Caco-2 (cell line): ENCODE data around the gene MYO9A. TPM values are rescaled to one million over a fixed set of nuclear protein-coding genes. Genes with fewer than 3 reads are reported as not detected.

Source experiments
- BruUV-seq: library from RNA; stranded (reverse); fragments of 400-500 nt; replicated peaks from 2 replicates; lab custom pipeline; 2021; lab: Mats Ljungman, UMichigan
- CTCF ChIA-PET: fragments of 300-600 bp; sonication (Branson Sonifier 250); formaldehyde crosslinking; loops from one replicate; lab custom pipeline; 2022; ENCODE audit warnings: antibody characterized with exemption; lab: Charles Lee
- POLR2A ChIA-PET: fragments of 300-600 bp; sonication (Branson Sonifier 250); formaldehyde crosslinking; loops from one replicate; lab custom pipeline; 2022; ENCODE audit warnings: antibody characterized with exemption; lab: Charles Lee
- DNase-seq, 2 experiments: peaks; one replicate each; pipeline versions ENCODE4 v3.0.0 to v3.0.0-alpha.2; 2020 to 2022
- H3K27me3 ChIP-seq: replicated peaks from 2 replicates; pipeline ENCODE4 v1.6.0; 2011; ENCODE audit warnings: low read length; ENCODE audit not compliant: control insufficient read depth, insufficient read depth
- H3K36me3 ChIP-seq: 2 replicates; pipeline ENCODE4 v1.5.1; 2011; ENCODE audit warnings: low read length; ENCODE audit not compliant: control insufficient read depth, insufficient read depth
- H3K4me1 ChIP-seq: fragments of 250-450 bp; sonication (Bioruptor Pico); 2 replicates; pipeline ENCODE4 v1.5.1; 2020; ENCODE audit warnings: mild to moderate bottlenecking
- H3K4me3 ChIP-seq: 2 replicates; pipeline ENCODE4 v1.5.1; 2011; ENCODE audit warnings: low read depth, mild to moderate bottlenecking, control low read depth, low read length
- H3K9me3 ChIP-seq: fragments of 250-450 bp; sonication (Bioruptor Pico); 2 replicates; pipeline ENCODE4 v1.5.1; 2020; ENCODE audit warnings: mild to moderate bottlenecking, moderate library complexity
- H3K27ac Mint-ChIP-seq: one replicate; pipeline ENCODE4 v1.8.0; 2022; ENCODE audit warnings: mixed read lengths; ENCODE audit not compliant: unreplicated experiment
- H3K27me3 Mint-ChIP-seq: one replicate; pipeline ENCODE4 v1.8.0; 2022; ENCODE audit warnings: mixed read lengths; ENCODE audit not compliant: insufficient read depth, unreplicated experiment
- H3K36me3 Mint-ChIP-seq: one replicate; pipeline ENCODE4 v1.8.0; 2022; ENCODE audit warnings: mild to moderate bottlenecking, mixed read lengths; ENCODE audit not compliant: insufficient read depth, unreplicated experiment
- H3K4me1 Mint-ChIP-seq: one replicate; pipeline ENCODE4 v1.8.0; 2022; ENCODE audit warnings: low read depth, mixed read lengths; ENCODE audit not compliant: unreplicated experiment
- H3K4me3 Mint-ChIP-seq: one replicate; pipeline ENCODE4 v1.8.0; 2022; ENCODE audit warnings: mild to moderate bottlenecking, moderate library complexity, mixed read lengths; ENCODE audit not compliant: unreplicated experiment
- H3K9me3 Mint-ChIP-seq: one replicate; pipeline ENCODE4 v1.8.0; 2022; ENCODE audit warnings: mixed read lengths; ENCODE audit not compliant: unreplicated experiment
- CTCF ChIP-seq, 2 experiments: fragments of 200-600 bp in 1 of 2; IDR thresholded peaks; 1 replicate in 1 of 2; 2 replicates in 1 of 2; pipeline versions ENCODE4 v1.5.1 to v1.8.0; 2011 to 2022; ENCODE audit warnings: antibody characterized with exemption in 1 of 2, control low read depth in 1 of 2, inconsistent platforms in 1 of 2, low read depth in 1 of 2, low read length in 1 of 2, mild to moderate bottlenecking in 1 of 2, moderate library complexity in 1 of 2; ENCODE audit not compliant: insufficient read depth in 1 of 2, severe bottlenecking in 1 of 2, unreplicated experiment in 1 of 2
- intact Hi-C: fragments of 100-400 bp; cut with micrococcal nuclease; formaldehyde crosslinking; loops from one replicate; pipeline ENCODE4 v1.10.0; 2022; ENCODE audit not compliant: unreplicated experiment
- total RNA-seq: library from RNA; stranded (reverse); gene quantifications from 2 replicates; pipeline ENCODE4 v1.2.3, GENCODE V29; 2022

Gene MYO9A
- total RNA-seq, 1 experiment from 2014 or later = 71.9 TPM

DNA sequence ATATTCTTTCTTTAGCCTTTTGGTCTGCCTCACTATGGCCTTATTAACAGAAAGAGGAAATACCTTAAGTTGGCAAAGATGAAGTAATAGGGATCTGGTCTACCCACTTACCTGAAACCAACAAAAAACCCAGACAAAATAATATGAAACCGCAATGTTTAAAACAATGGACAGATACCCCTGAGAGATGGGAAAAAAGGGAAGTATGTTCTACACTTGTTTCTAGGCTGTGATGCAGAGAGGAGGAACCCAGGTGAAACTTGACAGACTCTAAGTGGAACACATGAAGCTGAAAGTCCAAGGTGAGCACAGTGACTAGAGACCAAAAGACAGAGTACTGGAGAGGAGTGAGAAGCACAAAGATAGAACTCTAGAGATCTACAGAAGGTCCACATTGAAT, 229.2 kb downstream of the MYO9A start:
- Histone ChIP-seq H3K36me3 (no peaks in the 10 kb centered on the region; the same call in 1 of the 2 replicates), H3K4me3 (no peak overlapping the region), H3K27me3 (no peaks in the 10 kb centered on the region), H3K4me1 (no peaks in the 10 kb centered on the region), H3K9me3 (no peaks in the 10 kb centered on the region)
- intact Hi-C loops = no loop called here
- ChIA-PET CTCF (no interaction called here), POLR2A (no interaction called here)
- Mint-ChIP-seq H3K9me3 (no peaks in the 10 kb centered on the region), H3K4me1 (no peaks in the 10 kb centered on the region), H3K36me3 (peaks cover 39% of the 10 kb centered on the region), H3K27ac (no peak overlapping the region), H3K27me3 (no peaks in the 10 kb centered on the region), H3K4me3 (no peak overlapping the region)
- BruUV-seq = no TSS peak
- TF ChIP-seq CTCF (IDR thresholded peaks at IDR 0.05; ENCODE audit: insufficient read depth in 1 of 2, low read depth in 1 of 2, low read length in 1 of 2, severe bottlenecking in 1 of 2, unreplicated experiment in 1 of 2) = no peak
- no peak for DNase-seq

GRCh38 chr15:71885390-71885789, 232.6 kb downstream of the MYO9A start:
- Histone ChIP-seq H3K9me3 (no peaks in the 10 kb centered on the region), H3K4me1 (no peaks in the 10 kb centered on the region), H3K27me3 (no peaks in the 10 kb centered on the region), H3K4me3 (no peak overlapping the region), H3K36me3 (no peaks in the 10 kb centered on the region; the same call in 1 of the 2 replicates)
- BruUV-seq = no TSS peak
- no peak for TF ChIP-seq CTCF (IDR thresholded peaks at IDR 0.05; ENCODE audit: insufficient read depth in 1 of 2, low read depth in 1 of 2, low read length in 1 of 2, severe bottlenecking in 1 of 2, unreplicated experiment in 1 of 2)
- intact Hi-C loops = no loop called here
- ChIA-PET POLR2A (no interaction called here), CTCF (no interaction called here)
- Mint-ChIP-seq H3K36me3 (peaks cover 28% of the 10 kb centered on the region), H3K27ac (no peak overlapping the region), H3K27me3 (no peaks in the 10 kb centered on the region), H3K4me3 (no peak overlapping the region), H3K9me3 (no peaks in the 10 kb centered on the region), H3K4me1 (no peaks in the 10 kb centered on the region)
- DNase-seq = no peak

DNA sequence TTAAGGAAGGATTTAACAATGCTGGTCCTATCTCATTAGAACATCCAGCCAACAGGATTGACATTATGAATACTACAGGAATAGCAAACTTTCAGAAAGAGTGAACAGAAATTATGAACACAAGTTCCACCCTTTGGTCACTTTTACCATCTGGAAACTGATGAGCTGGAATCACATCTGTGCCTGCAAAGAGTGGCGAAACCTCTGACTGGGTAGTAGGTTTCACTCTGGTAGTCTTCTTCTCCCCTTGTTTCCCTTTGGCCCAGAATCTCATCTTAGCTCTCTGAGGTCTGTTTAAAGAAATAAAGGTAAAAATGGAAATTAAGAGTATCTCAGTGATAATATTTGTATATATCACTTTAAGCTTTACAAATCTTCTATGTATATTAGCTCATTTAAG, 234.5 kb downstream of the MYO9A start:
- Mint-ChIP-seq H3K4me1 (no peaks in the 10 kb centered on the region), H3K9me3 (no peaks in the 10 kb centered on the region), H3K27me3 (no peaks in the 10 kb centered on the region), H3K27ac (no peak overlapping the region), H3K36me3 (peaks cover 35% of the 10 kb centered on the region), H3K4me3 (no peak overlapping the region)
- CTCF ChIA-PET = no interaction called here
- no peak for TF ChIP-seq CTCF (IDR thresholded peaks at IDR 0.05; ENCODE audit: insufficient read depth in 1 of 2, low read depth in 1 of 2, low read length in 1 of 2, severe bottlenecking in 1 of 2, unreplicated experiment in 1 of 2)
- DNase-seq = no peak
- Histone ChIP-seq H3K4me1 (no peaks in the 10 kb centered on the region), H3K27me3 (no peaks in the 10 kb centered on the region), H3K9me3 (no peaks in the 10 kb centered on the region), H3K36me3 (no peaks in the 10 kb centered on the region; the same call in 1 of the 2 replicates), H3K4me3 (no peak overlapping the region)
- POLR2A ChIA-PET = no interaction called here
- no TSS peak for BruUV-seq
- intact Hi-C loops = no loop called here
